Adrenal gland (tissue), 5 donors: ENCODE results near the gene HINT3.

Experiments
- POLR2A ChIP-seq, 2 donors: fragments of 450-650 bp; IDR thresholded peaks; one replicate each; pipeline ENCODE4 v1.6.1; 2017; ENCODE audit warnings: antibody characterized with exemption in 2 of 2, mild to moderate bottlenecking in 2 of 2, moderate library complexity in 1 of 2
- TF ChIP-seq, protein P1 (sequence below), 6 experiments: fragments of 450-650 bp in 4 of 6; fragments of 200-600 bp in 2 of 6; sonication (generic) in 1 of 6; IDR thresholded peaks; 1 replicate in 5 of 6; 2 replicates in 1 of 6; pipeline versions ENCODE4 v1.5.1 to v1.8.0; 2016 to 2021; ENCODE audit warnings: antibody characterized with exemption in 6 of 6, mild to moderate bottlenecking in 2 of 6, moderate library complexity in 1 of 6
- donor health status: DM: no; HTN: no; CAD: no.

DNA sequence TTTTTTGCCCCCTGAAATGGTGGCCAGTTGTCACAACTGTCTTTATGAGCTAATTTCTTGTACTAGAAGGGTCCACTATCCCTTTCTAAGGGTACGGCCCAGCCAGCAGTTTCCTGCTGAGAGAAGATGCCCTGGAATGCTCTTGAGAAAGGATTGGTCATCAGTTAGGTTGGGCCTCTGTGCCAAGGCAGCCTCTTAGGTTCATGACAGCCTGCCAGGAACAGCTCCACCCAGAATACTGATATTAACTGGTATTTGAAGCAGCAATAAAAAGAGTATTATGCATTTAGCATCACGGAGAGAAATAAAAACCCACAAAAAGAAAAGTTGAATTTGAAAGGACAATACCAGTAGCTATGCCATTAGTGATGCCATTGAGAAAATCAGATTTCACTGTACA lies 9.0 kb upstream of the HINT3 start:
- TF ChIP-seq, protein P1, sequence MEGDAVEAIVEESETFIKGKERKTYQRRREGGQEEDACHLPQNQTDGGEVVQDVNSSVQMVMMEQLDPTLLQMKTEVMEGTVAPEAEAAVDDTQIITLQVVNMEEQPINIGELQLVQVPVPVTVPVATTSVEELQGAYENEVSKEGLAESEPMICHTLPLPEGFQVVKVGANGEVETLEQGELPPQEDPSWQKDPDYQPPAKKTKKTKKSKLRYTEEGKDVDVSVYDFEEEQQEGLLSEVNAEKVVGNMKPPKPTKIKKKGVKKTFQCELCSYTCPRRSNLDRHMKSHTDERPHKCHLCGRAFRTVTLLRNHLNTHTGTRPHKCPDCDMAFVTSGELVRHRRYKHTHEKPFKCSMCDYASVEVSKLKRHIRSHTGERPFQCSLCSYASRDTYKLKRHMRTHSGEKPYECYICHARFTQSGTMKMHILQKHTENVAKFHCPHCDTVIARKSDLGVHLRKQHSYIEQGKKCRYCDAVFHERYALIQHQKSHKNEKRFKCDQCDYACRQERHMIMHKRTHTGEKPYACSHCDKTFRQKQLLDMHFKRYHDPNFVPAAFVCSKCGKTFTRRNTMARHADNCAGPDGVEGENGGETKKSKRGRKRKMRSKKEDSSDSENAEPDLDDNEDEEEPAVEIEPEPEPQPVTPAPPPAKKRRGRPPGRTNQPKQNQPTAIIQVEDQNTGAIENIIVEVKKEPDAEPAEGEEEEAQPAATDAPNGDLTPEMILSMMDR (IDR thresholded peaks at IDR 0.05) = no peak
- no peak for TF ChIP-seq POLR2A (IDR thresholded peaks at IDR 0.05)
